CD4-positive, alpha-beta T cell treated with Interleukin-17A for 4 hours (primary cell): ENCODE measurements around the gene KLHL25.
A peak's percentile ranks its signal among the peaks of the same experiment; 100 is the strongest.

Experiments used
- DNase-seq: peaks from one replicate; pipeline ENCODE4 v3.0.0-alpha.2; 2020; ENCODE audit warnings: mixed read lengths

The KLHL25 gene

DNA sequence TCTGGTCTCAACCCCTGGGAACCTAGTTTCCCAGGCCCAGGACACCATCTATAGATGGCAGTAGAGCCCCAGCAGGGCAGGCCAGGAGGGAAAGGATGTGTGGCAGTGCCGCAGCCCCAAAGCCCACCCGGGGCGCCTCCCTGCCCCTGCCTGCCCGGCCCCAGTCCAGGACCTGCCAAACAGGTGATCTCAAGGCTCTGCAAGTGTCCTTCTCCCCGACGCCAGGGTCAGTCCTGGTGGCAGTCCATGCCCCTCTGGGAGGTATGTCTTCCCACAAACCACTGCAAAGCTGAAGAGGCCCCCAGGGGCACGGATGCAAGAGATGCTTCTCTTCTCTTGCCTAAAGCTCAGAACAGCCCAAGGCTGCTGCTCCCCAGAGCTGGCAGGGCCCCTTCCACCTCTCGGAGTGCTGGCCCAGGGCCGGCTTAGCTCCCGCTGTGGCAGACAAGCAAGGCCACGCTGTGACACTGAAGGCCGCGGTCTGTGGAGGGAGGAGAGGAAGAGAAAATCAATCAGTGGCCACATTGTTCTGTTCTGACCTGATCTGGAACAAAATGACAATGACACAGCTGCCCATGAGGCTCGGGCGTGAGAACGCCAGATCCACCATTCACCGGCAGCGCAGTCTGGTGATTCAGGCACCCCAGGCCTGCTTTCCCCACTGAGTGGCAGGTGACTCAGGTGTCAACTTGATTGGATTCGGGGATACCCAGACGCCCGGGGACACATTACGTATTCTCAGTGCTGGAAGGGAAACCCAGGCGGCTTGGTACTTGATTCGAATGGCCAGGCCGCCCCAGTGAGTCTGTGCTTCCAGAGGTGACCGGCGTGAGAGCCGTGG lies 34.0 kb downstream of the KLHL25 start:
- no peak for DNase-seq

DNA sequence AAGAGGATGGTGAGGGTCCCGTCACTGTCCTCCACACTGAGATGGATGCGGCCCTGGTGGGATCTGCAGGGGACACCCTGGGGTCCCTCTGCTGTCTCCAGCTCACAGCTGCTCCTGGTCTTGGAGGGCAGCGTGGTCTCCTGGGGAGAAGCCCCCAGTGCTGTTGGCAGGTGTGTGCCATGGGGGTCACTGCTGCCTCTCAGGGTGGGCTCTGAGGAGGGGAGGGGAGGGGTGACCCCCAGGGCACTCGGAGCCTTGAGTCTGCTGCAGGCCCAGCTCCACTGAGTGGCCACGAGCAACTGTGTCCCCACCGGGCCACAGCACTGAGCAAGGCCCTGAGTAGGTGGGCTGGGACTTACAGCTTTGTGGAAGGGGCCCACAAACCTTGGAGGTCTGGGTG lies 34.7 kb downstream of the KLHL25 start:
- no peak for DNase-seq

DNA sequence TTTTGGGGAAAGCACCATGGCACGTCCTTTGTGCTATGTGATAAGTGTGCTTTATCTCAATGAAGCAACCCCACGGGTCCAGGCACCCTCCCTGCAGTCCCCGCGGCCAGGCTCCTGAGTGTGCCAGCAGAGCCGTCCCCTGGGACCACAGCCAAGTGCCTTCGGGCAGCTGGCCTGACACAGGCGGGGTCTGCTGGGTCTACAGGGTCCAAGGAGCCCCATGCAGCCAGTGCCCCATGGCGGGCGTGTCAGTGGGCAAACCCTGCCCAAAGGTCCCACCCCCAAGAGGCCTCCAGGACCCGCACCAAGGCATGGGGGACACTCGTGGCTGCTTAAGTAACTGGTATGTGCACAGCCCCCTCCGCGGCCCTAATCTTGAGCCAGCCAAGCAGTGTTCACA lies 35.3 kb downstream of the KLHL25 start:
- no peak for DNase-seq

DNA sequence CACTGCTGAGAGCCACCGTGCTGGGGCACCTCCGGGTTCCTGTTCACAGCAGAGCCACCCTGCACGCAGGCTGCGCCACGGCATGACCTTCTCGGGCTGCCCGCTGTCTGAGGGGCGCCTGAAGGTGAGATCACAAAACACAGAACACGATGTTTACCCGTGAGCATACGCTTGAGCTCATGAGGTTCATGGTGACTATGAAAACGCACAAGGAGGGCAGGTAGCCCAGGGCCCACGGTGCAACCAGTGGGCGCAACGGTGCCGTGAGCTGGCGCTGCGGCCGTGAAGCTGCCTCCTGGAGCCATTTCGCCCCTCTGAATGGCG lies 36.1 kb downstream of the KLHL25 start:
- no peak for DNase-seq

DNA sequence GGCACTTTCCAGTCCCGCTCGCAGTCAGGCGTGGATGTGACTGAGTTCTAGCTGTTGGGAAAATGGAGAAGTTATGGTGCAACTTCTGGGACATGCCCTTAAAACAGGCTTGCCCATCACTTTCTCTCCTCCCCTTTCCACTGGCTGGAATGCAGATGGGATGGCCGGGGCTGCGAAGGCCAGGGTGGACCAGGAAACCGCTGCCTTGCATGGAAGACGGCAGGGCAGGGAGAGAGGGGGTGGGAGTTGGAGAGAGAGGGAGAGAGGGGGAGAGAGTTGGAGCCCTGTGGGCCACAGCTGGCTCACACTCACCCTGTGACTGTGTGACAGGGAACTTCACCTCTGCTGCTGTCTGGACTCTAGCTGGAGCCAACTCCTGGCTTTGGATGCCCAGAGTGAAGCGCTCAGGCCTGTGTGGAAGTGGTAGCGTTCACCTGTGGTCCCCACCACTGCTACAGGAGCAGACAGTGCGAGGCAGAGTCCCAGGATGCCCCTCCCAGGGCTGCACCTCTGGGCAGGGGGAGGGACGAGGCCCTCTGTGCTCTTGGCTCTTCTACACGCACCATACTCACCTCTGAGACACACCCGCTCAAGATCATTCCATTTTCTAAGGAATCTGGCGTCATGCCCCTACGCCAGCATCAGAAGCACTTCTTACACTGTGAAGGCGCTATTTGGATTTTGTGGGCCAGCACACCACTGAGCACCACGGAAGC lies 36.6 kb downstream of the KLHL25 start:
- DNase-seq, result no peak

DNA sequence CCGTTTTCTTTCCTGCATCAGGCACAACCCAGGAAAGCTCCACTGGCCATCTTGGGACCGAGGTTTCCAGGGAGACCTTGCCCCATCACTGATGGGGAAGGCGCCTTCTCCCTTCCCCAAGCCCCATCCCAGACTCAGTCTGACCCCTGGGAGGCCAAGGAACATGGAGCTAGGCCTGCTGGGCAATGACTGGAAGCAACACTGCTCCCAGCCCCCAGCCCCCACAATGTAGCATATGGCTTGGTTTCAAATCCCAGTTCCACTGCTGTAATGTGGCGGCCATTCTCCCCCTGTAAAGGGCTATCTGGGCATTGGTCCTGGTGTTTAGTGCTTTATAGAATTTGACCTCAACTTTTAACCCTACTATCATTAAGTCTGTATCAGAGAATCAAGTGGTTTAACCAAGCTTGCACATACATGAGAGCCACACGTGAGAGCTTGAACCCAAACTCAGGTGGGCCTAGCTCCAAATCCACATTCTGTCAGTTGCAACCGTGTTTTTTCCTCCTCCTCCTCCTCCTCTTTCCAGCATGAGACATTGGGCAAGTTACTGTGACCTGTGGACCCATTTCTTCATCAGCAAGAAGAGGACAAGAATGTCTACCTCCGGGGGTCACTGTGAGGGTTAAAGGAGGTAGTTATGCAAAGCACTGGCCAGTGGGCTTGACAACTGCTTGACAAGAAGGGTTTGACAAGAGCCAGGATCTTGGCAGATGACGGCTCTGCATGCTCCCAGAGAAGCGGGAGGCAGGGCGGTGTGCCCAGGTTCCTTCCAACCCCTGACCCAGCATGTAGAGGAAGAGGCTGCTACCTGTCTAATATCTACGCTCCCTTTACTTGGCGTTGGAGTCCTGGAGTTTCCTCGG lies 37.4 kb downstream of the KLHL25 start:
- peak; percentile 1 for DNase-seq

DNA sequence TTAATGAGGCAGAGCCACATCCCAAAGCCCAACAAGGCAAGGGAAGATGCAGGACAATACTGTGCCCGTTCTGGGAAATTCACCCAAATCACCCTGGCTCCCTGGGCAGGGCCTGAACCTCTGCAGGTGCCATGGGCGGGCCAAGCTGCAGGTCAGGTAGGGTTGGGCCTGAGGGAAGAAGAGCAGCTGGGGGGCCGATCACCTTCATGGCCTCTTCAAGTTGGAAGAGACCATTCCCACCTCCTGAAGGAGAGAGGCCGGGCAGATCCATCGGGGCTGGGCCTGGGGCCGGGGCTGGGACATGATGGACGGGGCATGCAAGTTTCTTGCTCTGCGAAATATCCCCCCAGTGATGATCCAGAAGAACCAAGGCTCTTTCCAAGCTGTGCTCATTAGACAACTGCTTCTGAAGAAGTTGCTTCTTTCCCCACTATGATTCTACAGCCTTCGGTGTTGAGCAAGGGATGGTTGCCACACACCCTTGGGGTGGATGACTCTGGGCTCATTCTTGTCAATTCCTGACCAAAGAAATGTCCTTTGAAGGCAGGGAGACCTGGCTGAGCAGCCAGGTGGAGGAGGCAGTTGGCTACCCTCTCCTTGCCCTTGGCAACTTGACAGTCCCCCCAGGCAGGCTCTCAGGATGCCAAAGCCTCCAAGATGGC lies 38.2 kb downstream of the KLHL25 start:
- peak; percentile 1 for DNase-seq

DNA sequence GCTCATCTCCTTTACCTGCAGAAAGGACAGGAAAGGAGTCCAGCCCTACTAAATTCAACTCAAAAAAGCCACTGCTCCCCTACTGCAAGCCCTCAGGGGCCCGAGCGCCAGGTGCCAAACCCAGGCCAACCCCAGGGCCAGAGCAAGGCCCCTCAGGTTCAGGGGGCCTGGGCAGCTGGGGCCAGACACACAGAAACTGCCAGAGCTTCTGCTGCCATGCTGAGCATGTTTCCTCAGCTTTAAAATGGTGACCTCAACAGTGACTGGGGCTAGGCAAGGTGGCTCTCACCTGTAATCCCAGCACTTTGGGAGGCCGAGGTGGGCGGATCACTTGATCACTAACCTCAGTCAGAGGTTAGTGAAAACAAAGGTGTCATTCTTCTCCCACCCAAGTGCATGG lies 38.8 kb downstream of the KLHL25 start:
- peak; percentile 0 for DNase-seq

DNA sequence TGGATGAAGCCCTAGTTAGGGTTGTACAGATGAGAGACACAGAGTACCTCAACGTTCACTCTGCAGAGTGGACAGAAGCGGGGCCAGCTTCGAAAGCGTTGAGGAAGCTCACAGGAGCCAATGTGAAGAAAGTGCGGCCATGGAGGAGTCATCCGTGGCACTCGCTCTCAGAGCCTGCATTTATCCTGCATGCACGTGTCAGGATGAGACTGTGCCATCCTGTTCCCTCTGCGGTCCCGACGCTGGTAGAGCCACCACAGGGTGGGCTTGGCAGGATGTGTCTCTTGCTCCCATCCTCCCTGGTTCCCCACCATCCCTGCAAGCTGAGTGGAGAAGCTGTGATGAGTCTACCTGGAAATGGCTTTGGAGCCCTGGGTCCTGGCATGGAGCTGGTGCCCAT lies 39.3 kb downstream of the KLHL25 start:
- peak; percentile 1 for DNase-seq

DNA sequence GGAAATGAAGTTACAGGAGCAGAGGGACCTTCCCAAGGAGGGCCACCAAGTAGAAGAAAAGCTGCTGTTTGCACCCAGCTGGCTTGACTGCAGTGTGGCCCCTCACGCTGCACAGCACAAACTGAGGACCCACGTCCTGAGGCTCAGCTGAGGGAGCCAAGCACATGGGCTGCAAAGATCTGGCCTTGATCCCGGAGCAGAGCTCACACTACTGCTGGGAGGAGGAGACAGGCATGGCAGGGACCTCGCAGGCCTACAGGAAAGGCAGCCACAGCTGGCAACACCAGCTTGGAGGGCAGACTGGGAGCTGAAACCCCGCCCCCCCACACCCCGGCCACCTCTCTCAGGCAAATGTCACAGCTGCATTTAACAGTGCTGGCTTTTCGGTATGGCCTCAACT lies 39.7 kb downstream of the KLHL25 start:
- DNase-seq, result peak; percentile 1

DNA sequence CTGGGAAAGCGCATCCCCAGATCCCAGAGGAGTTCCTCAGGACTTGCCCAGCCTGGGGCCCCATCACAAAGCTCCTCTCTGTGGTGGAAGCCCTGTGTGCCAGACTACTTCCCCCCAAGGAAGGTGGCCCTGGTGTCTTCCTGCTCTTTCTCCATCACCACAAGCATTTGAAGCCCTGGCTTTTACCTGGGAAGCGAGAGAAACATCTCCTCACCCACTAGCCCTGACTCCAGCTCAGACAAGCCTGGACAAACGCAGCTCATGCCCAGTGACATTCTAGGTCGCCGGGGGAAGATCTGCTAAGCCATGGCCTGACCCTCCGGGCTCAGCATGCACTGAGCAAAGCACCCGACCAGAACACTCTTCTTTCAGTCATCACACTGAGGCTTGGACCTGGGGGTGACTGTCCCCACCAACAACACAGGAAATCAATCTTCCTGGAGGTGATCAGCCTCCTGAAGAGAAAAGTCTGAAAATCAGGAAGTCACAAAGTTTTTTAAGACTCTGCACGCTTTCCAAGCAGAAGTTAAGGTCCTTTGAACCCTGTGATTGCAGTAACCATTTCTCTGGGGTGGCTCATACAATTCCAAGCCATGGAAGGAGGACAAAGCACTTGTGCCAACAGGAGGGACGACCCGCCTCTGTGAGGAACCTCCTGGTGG lies 40.8 kb downstream of the KLHL25 start:
- peak; percentile 2 for DNase-seq

DNA sequence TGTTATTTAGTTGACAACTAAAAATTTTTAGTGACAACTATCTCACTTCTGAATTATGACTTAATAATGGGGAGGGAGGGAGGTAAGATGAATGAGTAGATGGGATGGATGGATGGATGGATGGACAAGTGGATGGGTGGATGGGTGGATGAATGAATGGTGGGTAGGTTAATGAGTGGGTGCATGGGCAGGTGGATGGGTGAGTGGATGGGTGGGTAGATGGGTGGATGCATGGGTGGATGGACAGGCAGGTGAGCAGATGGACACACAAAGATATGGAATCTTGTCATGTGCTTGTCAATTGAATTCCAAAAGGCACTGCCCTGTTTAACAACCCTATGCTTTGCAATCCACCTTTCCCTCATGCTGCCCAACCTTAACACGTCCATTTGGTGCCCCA lies 41.5 kb downstream of the KLHL25 start:
- no peak for DNase-seq

DNA sequence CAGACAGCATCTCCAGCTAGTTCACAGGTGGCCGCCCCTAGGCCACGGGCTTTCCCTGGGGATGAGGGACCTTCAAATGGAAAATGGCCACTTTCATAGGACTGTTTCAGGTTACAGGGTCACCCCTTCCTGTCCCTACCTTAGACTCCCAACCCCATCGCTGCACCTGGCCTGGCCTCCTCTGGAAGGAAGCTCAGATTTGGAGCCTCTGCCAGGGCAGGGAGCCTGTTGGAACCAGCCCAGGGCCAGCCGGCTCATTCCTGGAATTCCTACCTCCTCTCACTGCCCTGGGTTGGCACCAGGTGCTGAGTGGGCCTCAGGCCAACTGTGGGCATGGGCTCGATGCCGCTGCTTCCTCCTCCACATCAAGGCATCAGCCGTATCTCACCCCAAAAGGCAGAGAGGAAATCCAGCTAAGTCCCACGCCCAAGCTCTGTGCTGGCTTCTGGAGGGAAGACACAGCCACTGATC lies 42.2 kb downstream of the KLHL25 start:
- DNase-seq, result peak; percentile 18

DNA sequence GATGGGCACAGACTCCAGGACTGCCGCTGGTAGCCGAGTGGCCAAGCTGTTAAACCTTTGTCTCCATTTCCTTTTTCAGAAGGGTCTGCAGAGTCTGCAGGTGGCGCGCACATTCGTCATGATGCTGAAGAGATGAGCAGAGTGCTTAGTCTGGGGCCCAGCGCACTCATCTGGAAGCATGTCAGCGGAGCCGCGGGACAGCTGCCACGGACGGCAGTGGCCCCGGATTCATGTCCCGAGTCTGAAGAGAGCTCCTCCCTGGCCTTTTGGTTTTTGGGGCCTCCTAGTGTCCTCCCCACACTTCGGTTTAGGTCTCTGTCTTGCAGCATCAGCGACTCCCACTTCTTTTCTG lies 42.6 kb downstream of the KLHL25 start:
- peak; percentile 2 for DNase-seq

DNA sequence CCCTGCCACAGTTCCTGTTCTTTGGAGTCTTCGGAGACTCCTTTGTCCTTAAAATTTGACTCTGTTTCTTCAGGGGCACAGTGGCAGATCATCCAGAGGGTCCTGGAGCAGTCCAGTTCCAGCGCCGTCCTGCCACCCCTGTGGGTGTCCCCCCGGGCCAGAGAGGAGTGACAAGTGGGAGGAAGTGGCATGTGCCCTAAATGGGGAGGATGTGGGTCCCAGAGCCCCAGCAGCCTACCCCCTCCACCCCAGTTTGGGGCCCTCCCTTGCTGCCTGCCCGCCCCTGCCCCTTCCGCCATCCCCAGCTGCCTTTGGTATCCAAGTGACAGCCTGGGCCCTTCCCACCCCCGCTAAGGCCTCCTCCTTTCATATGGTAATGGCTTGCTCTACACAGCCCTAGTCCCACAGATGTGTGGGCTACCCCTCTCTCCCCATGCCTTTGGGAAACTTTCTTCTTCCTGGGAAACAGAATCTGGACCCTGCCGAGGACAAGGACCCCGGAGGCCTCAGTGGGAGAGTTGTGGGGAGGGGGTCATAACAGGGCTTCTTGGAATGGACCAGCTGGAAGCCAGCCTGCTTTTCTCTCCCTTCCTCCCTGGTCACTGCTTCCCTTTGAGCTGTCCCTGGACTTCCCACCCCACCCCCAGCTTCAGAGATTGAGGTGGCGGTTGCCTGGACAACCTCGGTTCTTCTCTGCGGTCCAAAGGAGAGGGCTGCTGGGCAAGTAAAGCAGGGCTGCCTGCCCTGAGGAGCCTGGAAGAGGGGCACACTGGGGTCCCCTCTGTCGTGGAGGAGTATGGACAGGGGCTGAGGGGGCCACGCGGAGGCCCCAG lies 43.2 kb downstream of the KLHL25 start:
- DNase-seq, result peak; percentile 24

DNA sequence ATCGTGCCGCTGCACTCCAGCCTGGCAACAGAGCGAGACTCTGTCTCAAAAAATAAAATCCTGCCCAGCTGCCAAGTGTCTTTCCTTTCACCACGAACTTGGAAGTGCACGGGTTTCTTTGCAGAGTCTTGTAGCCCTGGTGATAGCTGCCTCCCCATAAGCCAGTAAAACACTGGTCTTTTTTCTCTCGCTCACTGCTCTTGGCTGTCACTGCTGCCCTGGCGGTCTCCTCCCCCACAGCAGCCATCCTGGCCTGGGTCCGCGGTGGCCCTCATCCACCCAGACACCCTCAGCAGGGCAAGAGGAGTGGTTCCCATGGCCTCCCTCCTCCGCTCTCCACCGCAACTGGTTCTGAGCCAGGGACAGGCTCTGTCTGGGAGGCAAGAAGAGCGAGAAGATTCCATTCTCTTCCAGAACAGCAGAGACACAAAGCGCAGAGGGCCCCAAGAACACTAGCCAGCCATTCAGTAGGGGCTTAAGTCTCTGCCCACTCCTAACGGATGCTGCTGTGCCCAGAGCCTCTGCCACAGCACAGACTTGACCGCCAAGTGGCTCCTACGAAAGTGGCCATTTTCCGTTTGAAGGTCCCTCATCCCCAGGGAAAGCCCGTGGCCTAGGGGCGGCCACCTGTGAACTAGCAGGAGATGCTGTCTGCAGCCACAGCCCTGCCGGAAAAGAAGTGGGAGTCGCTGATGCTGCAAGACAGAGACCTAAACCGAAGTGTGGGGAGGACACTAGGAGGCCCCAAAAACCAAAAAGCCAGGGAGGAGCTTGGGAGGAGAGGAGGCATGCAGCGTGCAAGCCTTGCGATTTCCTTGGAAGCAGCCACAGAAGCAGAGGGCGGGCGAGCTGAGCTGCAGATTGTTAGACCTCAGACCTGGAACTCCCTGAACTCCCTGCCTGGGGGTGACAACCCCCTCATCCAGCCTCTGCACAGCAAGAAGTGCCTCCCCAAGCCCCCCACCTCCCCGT lies 44.1 kb downstream of the KLHL25 start:
- DNase-seq, result peak; percentile 8

DNA sequence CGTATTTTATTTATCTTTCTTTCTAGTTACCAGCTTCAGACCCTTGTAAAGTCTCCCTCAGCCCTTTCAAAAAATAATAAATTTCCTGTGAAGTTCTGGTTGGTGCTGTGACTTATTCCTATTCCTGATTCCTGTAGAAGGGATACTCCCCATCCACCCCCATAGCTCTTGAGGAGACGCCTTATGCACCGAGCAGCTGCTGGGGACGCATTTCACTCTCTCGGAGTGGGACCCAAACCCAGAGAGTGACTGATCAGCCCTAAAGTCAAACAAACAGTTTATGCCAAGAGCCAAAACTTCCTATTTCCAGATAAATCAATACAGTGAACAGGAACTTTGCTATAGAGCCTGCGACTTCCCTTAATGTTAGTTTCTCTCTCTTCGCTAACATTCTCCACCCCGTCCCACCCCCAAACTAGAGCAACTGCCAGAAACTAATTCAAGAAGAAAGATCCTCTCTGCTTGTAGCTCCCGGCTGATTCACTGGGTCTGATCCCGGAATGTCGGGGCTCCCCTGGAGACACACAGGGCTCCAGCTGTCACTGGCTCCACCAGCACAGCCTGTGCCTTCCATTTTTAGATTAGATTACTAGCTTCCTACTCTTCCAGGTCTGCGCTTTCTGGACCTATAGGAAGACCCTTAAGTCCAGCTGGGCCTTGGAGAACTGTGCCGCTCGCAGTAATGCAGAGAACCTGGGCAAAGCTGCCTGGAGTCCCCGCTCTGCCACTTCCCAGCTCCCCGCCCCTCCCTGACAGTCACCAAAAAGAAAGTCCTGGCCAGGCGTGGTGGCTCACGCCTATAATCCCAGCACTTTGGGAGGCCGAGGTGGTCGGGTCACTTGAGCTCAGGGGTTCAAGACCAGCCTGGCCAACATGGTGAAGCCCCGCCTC lies 45.2 kb downstream of the KLHL25 start:
- peak; percentile 3 for DNase-seq

DNA sequence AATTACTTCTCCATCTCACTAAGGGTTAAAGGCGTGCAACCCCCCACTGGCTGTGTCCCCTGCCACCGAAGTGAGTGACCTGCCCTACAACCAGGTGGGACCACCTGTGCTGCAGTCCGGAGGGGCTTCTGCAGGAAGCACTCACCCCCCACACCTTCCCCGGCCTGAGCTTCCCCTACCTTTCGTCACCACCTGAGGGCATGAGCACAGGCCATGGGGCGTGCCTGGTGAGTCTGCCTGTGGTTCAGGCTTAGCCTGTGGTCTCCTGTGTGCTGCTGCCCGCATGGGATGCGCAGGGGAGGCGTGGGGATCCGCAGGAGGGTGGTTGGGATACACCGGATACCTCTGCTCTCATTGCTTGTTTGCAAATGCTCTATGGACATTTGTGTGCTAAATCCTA lies 46.0 kb downstream of the KLHL25 start:
- peak; percentile 5 for DNase-seq

DNA sequence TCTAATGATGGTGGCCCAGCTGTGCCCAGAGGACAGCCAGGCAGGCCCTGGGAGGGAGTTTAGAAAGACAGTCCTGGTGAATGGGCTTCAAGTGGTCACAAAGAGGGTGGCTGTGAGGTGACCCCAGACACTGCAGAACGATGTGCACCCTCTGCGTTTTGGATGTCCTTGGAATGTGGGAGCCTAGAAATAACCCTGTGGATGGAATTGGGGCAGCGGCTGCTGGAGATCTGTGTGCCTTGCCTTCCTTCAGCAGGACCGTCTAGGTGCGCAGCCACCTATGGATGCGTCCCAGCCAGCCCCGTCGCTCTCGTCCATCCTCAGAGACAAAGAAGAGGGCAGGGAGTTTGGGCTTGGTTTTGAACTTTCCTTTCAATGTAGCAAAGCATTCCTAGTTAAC lies 46.5 kb downstream of the KLHL25 start:
- peak; percentile 2 for DNase-seq
